HepG2 (cell line): ENCODE data around the gene AMOTL2. TPM values are rescaled to one million over a fixed set of nuclear protein-coding genes. Genes with fewer than 3 reads are reported as not detected.

ENCODE experiments used
- ATAC-seq: fragments of 200-7000 bp; cut with Tn5 transposase; 3 replicates; pipeline ENCODE4 v1.9.1; 2020; ENCODE audit warnings: mild to moderate bottlenecking, moderate library complexity
- BruUV-seq: library from RNA; stranded (reverse); fragments of 400-500 nt; replicated peaks from 2 replicates; lab custom pipeline; 2021; lab: Mats Ljungman, UMichigan
- CTCF ChIA-PET: fragments of 300-600 bp; formaldehyde crosslinking; extraction: SDS; loops from one replicate; lab custom pipeline; 2021; ENCODE audit warnings: low total read pairs, inconsistent platforms, low intra/inter-chr PET ratio; lab: Yijun Ruan, JAX
- POLR2A ChIA-PET: fragments of 350-600 bp; sonication (Branson Sonifier 250); formaldehyde crosslinking; loops from one replicate; lab custom pipeline; 2020; ENCODE audit warnings: antibody characterized with exemption, inconsistent platforms; lab: Yijun Ruan, JAX
- DNase-seq: peaks from one replicate; pipeline ENCODE4 v3.0.0-alpha.2; 2015; ENCODE audit warnings: low spot score
- FAIRE-seq: peaks from 3 replicates; lab custom pipeline; 2011; peaks lifted over from hg19 to GRCh38; lab: Jason Lieb, UNC
- H2AFZ ChIP-seq: one replicate; pipeline ENCODE4 v1.6.1; 2011; ENCODE audit warnings: low read length, inconsistent platforms
- H3K27ac ChIP-seq: fragments of 300-600 bp; 3 replicates; pipeline ENCODE4 v1.8.0; 2011; ENCODE audit warnings: mixed run types, mild to moderate bottlenecking, mixed read lengths, low read length, inconsistent platforms; ENCODE audit not compliant: insufficient read depth; ENCODE audit errors: extremely low read length
- H3K27me3 ChIP-seq, 2 experiments: fragments of 200-600 bp in 1 of 2; 2 replicates in 1 of 2; 3 replicates in 1 of 2; pipeline versions ENCODE4 v1.6.0 to v1.8.0; 2011; ENCODE audit warnings: low read length in 2 of 2, mild to moderate bottlenecking in 2 of 2, moderate library complexity in 2 of 2, inconsistent platforms in 1 of 2; ENCODE audit not compliant: insufficient read depth in 2 of 2, control insufficient read depth in 1 of 2
- H3K36me3 ChIP-seq, 2 experiments: fragments of 200-600 bp in 1 of 2; replicated peaks in 1 of 2; 2 replicates in 1 of 2; 3 replicates in 1 of 2; pipeline versions ENCODE4 v1.5.1 to v1.8.0; 2011; ENCODE audit warnings: low read length in 2 of 2, inconsistent platforms in 1 of 2; ENCODE audit not compliant: insufficient read depth in 2 of 2, control insufficient read depth in 1 of 2
- H3K4me1 ChIP-seq: 2 replicates; pipeline ENCODE4 v1.5.1; 2012; ENCODE audit warnings: low read length, inconsistent platforms; ENCODE audit not compliant: insufficient read depth
- H3K4me2 ChIP-seq: 2 replicates; pipeline ENCODE4 v1.6.0; 2011; ENCODE audit warnings: low read depth, low read length, inconsistent platforms
- H3K4me3 ChIP-seq, 3 experiments: fragments of 200-600 bp in 1 of 3; sonication (generic), shearing (Covaris generic) in 1 of 3; replicated peaks in 1 of 3; 2 replicates each; pipeline ENCODE4 v1.5.1; 2011 to 2016; ENCODE audit warnings: low read length in 3 of 3, inconsistent platforms in 2 of 3, low read depth in 2 of 3, mild to moderate bottlenecking in 2 of 3, control low read depth in 1 of 3, mixed read lengths in 1 of 3; ENCODE audit not compliant: insufficient read depth in 1 of 3
- H3K79me2 ChIP-seq: one replicate; pipeline ENCODE4 v1.6.1; 2011; ENCODE audit warnings: low read length, inconsistent platforms; ENCODE audit not compliant: insufficient read depth
- H3K9ac ChIP-seq: 2 replicates; pipeline ENCODE4 v1.6.0; 2011; ENCODE audit warnings: mild to moderate bottlenecking, low read depth, low read length, inconsistent platforms; ENCODE audit not compliant: insufficient read depth
- H3K9me3 ChIP-seq: 2 replicates; pipeline ENCODE4 v1.5.1; 2012; ENCODE audit warnings: mild to moderate bottlenecking, low read length
- H4K20me1 ChIP-seq: 2 replicates; pipeline ENCODE4 v1.6.0; 2011; ENCODE audit warnings: inconsistent platforms, mild to moderate bottlenecking, low read length, moderate library complexity; ENCODE audit not compliant: insufficient read depth
- HNRNPLL ChIP-seq: fragments of 200-400 bp; formaldehyde crosslinking; IDR thresholded peaks from 2 replicates; pipeline ENCODE4 v1.6.1; 2017; ENCODE audit warnings: mild to moderate bottlenecking, low read depth, low read length; ENCODE audit not compliant: poor library complexity, severe bottlenecking
- KDM1A ChIP-seq: IDR thresholded peaks from 2 replicates; pipeline ENCODE4 v1.6.1; 2016; ENCODE audit warnings: missing compliant biosample characterization
- MIXL1 ChIP-seq: IDR thresholded peaks from 2 replicates; pipeline ENCODE4 v1.6.1; 2016
- REST ChIP-seq, 2 experiments: IDR thresholded peaks; 2 replicates each; pipeline ENCODE4 v1.6.1; 2011 to 2012; ENCODE audit warnings: low read length in 2 of 2, borderline replicate concordance in 1 of 2, low read depth in 1 of 2, mild to moderate bottlenecking in 1 of 2, moderate library complexity in 1 of 2
- TAF15 ChIP-seq: fragments of 200-400 bp; formaldehyde crosslinking; IDR thresholded peaks from one replicate; pipeline ENCODE4 v1.6.1; 2018; ENCODE audit warnings: mild to moderate bottlenecking, low read depth, low read length; ENCODE audit not compliant: poor library complexity, severe bottlenecking
- whole genome bisulfite sequencing: methylation state at CpG from one replicate; pipeline ENCODE4 v1.1.6; 2017; ENCODE audit warnings: low lambda C conversion rate; 5-methylcytosine and 5-hydroxymethylcytosine counted together
- in situ Hi-C: cut with HindIII; loops from 2 replicates; pipeline ENCODE4 v1.10.0; 2017; ENCODE audit warnings: low pct_unique_long_range_greater_than_20kb; ENCODE audit not compliant: extremely low pct_ligation_motif_present
- intact Hi-C: fragments of 100-400 bp; cut with micrococcal nuclease; formaldehyde crosslinking; loops from one replicate; pipeline ENCODE4 v1.10.0; 2022; ENCODE audit not compliant: unreplicated experiment
- polyA plus RNA-seq, 8 experiments: library from polyadenylated mRNA; depleted of rRNA in 3 of 8; stranded (reverse) in 7 of 8; unstranded in 1 of 8; fragments of >200 nt; fragmentation: Illumina TruSeq in 4 of 8; extraction: Trizol in 4 of 8; gene quantifications; 2 replicates each; pipeline versions ENCODE4 v1.2.1 to v1.2.3, GENCODE V29; 2011 to 2016; ENCODE audit warnings: low read depth in 4 of 8, missing spikeins in 1 of 8, mixed read lengths in 1 of 8; ENCODE audit not compliant: insufficient read depth in 1 of 8
- total RNA-seq, 5 experiments: library from RNA; depleted of rRNA; stranded (reverse); fragments of >200 nt; fragmentation: Illumina TruSeq; extraction: Trizol; gene quantifications; 2 replicates each; pipeline ENCODE4 v1.2.3, GENCODE V29; 2016; ENCODE audit warnings: low read depth in 1 of 5

AMOTL2 gene
- total and polyA plus RNA-seq, 2 of the 13 experiments (the other 11 are each of a cell fraction or from before 2014, with no cell fraction given), result 17.3 to 18.5 TPM

- TF ChIP-seq HNRNPLL, result peak; percentile 56
Measured at GRCh38 chr3:134373271-134374104, 759 bp downstream of the AMOTL2 start (continued).

- peak overlapping the region; percentile 99 for H3K9ac ChIP-seq
- BruUV-seq, result no TSS peak
- H2AFZ ChIP-seq, result no peak overlapping the region
- peaks cover 26 to 44% of the 10 kb centered on the region in 2 experiments for H3K36me3 ChIP-seq
- H3K4me3 ChIP-seq, result peak overlapping the region; percentile 89 to 94 (median 91)
- H3K27me3 ChIP-seq, result peaks cover 0 to 24% of the 10 kb centered on the region in 2 experiments; a peak in 3 of 5 replicates
- intact Hi-C loops, result no loop called here
- DNase-seq, result no peak
- no peaks in the 10 kb centered on the region for H3K9me3 ChIP-seq
- POLR2A ChIA-PET, result interaction anchor here (1.6 to 9.2 kb wide), 3 partner anchors 14 to 63 kb away, joined by 3 to 140 read pairs (median 53); no protein-coding TSS in a partner anchor
- no peak for FAIRE-seq
- H3K79me2 ChIP-seq, result peaks cover 27% of the 10 kb centered on the region
- peaks cover 80% of the 10 kb centered on the region for H3K4me1 ChIP-seq
- no peak for TF ChIP-seq MIXL1 (CRISPR knock-in tag)
- TF ChIP-seq KDM1A (CRISPR knock-in tag), result no peak
- TF ChIP-seq REST (IDR thresholded peaks at IDR 0.05; ENCODE audit: borderline replicate concordance in 1 of 2, low read depth in 1 of 2, low read length in 2 of 2), result no peak
- TF ChIP-seq TAF15, result no peak
- 49% methylated on average over 3 of the region's 9 CpGs for WGBS
- peak overlapping the region; percentile 97 for H3K27ac ChIP-seq
- CTCF ChIA-PET, result no interaction called here
- H3K4me2 ChIP-seq, result peak overlapping the region; percentile 98
- no peak for ATAC-seq
- in situ Hi-C loops, result loop anchor here (5.0 kb wide), 2 partner anchors 60 to 105 kb away; no protein-coding TSS in a partner anchor
- peaks cover 24% of the 10 kb centered on the region for H4K20me1 ChIP-seq
Measured at GRCh38 chr3:134372396-134373270, 1.6 kb downstream of the AMOTL2 start.
